HG03159 (cell line): ENCODE results near the gene SLTM.
"Not testable (repeated sequence)": the region's sequence is repeated elsewhere in the genome, so short reads cannot be mapped to it uniquely, and the experiment has no call there.

Source experiments
- ATAC-seq: cut with Tn5 transposase; IDR thresholded peaks from one replicate; pipeline ENCODE4 v1.9.1; 2021; ENCODE audit warnings: mild to moderate bottlenecking, moderate library complexity; ENCODE audit not compliant: unreplicated experiment

Gene SLTM

GRCh38 chr15:58933281-58934113 is at the start of gene SLTM:
SLTM (minus strand) TSS chr15:58933679; CDS start chr15:58933565, 114 bp downstream.
- ATAC-seq = peak; percentile 87

- ATAC-seq = no peak
Measured at GRCh38 chr15:58983261-58983660, 49.8 kb upstream of the SLTM start.

- ATAC-seq = no peak
Measured at GRCh38 chr15:58981808-58982475, 48.5 kb upstream of the SLTM start.

GRCh38 chr15:58980351-58980939 is 47.0 kb upstream of the SLTM start:
- ATAC-seq = no peak

GRCh38 chr15:58977887-58978286 is 44.4 kb upstream of the SLTM start:
- no peak for ATAC-seq

GRCh38 chr15:58967479-58967878 is 34.0 kb upstream of the SLTM start:
- no peak for ATAC-seq

GRCh38 chr15:58966698-58967097 is 33.2 kb upstream of the SLTM start:
- ATAC-seq = no peak

GRCh38 chr15:58962662-58963565 is 29.4 kb upstream of the SLTM start:
- no peak for ATAC-seq

GRCh38 chr15:58962136-58962535 is 28.7 kb upstream of the SLTM start:
- ATAC-seq = no peak

- ATAC-seq = no peak
Measured at GRCh38 chr15:58958811-58959210, 25.3 kb upstream of the SLTM start.

GRCh38 chr15:58957101-58957973 is 23.9 kb upstream of the SLTM start:
- peak; percentile 61 for ATAC-seq

- ATAC-seq = no peak
Measured at GRCh38 chr15:58952751-58953150, 19.3 kb upstream of the SLTM start.

- no peak for ATAC-seq
Measured at GRCh38 chr15:58951388-58952007, 18.0 kb upstream of the SLTM start.

GRCh38 chr15:58947179-58947578 is 13.7 kb upstream of the SLTM start:
- no peak for ATAC-seq

GRCh38 chr15:58934974-58935373 is 1.5 kb upstream of the SLTM start:
- ATAC-seq = not testable (repeated sequence)

- no peak for ATAC-seq
Measured at GRCh38 chr15:58934521-58934920, 1.0 kb upstream of the SLTM start.

- ATAC-seq = no peak
Measured at GRCh38 chr15:58934114-58934447, 602 bp upstream of the SLTM start.

GRCh38 chr15:58932710-58933280 is 684 bp downstream of the SLTM start:
- ATAC-seq = peak; percentile 26

GRCh38 chr15:58931987-58932588 is 1.4 kb downstream of the SLTM start:
- no peak for ATAC-seq
